ENCODE results near the gene NUP153.
"Not testable (repeated sequence)": the region's sequence is repeated elsewhere in the genome, so short reads cannot be mapped to it uniquely, and the experiment has no call there.

Gene NUP153

GRCh38 chr6:17706580-17707370 is at the start of gene NUP153:
TSS of gene NUP153 (minus strand) at chr6:17706925. CDS start at chr6:17706387, 538 bp downstream.
- H3K4me3 ChIP-seq (ENCODE audit: low read depth, low read length), result peak within 1 kb of the TSS; percentile 96
- peak; percentile 99 for DNase-seq (ENCODE audit: low read depth)
- TF ChIP-seq MYC (IDR thresholded peaks at IDR 0.05; ENCODE audit: low read depth, low read length), result peak; percentile 88
- no peak for TF ChIP-seq CTCF (IDR thresholded peaks at IDR 0.05; ENCODE audit: low read depth, low read length)
- peak; percentile 76 for TF ChIP-seq MAX (IDR thresholded peaks at IDR 0.05; ENCODE audit: low read depth, low read length)
- peak; percentile 76 for TF ChIP-seq POLR2A (IDR thresholded peaks at IDR 0.05; ENCODE audit: extremely low read depth, insufficient read length)

- no peak overlapping the region for H3K4me3 ChIP-seq (ENCODE audit: low read depth, low read length)
- TF ChIP-seq MYC (IDR thresholded peaks at IDR 0.05; ENCODE audit: low read depth, low read length) (no peak), MAX (IDR thresholded peaks at IDR 0.05; ENCODE audit: low read depth, low read length) (no peak), POLR2A (IDR thresholded peaks at IDR 0.05; ENCODE audit: extremely low read depth, insufficient read length) (no peak), CTCF (IDR thresholded peaks at IDR 0.05; ENCODE audit: low read depth, low read length) (no peak)
- DNase-seq (ENCODE audit: low read depth), result no peak
These were observed 47.5 kb upstream of the NUP153 start for GRCh38 chr6:17754254-17754653.

GRCh38 chr6:17745324-17745723 is 38.6 kb upstream of the NUP153 start:
- not testable (repeated sequence) for H3K4me3 ChIP-seq (ENCODE audit: low read depth, low read length); DNase-seq (ENCODE audit: low read depth)

DNA sequence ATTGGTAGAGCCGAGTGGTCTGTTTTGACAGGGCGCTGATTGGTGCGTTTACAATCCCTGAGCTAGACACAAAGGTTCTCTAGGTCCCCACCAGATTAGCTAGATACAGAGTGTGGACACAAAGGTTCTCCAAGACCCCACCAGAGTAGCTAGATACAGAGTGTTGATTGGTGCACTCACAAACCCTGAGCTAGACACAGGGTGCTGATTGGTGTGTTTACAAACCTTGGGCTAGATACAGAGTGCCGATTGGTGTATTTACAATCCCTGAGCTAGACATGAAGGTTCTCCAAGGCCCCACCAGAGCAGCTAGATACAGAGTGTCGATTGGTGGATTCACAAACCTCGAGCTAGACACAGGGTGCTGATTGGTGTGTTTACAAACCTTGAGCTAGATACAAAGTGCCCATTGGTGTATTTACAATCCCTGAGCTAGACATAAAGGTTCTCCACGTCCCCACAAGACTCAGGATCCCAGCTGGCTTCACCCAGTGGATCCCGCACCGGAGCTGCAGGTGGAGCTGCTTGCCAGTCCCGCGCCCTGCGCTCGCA is 38.1 kb upstream of the NUP153 start:
- not testable (repeated sequence) for H3K4me3 ChIP-seq (ENCODE audit: low read depth, low read length); DNase-seq (ENCODE audit: low read depth)

DNA sequence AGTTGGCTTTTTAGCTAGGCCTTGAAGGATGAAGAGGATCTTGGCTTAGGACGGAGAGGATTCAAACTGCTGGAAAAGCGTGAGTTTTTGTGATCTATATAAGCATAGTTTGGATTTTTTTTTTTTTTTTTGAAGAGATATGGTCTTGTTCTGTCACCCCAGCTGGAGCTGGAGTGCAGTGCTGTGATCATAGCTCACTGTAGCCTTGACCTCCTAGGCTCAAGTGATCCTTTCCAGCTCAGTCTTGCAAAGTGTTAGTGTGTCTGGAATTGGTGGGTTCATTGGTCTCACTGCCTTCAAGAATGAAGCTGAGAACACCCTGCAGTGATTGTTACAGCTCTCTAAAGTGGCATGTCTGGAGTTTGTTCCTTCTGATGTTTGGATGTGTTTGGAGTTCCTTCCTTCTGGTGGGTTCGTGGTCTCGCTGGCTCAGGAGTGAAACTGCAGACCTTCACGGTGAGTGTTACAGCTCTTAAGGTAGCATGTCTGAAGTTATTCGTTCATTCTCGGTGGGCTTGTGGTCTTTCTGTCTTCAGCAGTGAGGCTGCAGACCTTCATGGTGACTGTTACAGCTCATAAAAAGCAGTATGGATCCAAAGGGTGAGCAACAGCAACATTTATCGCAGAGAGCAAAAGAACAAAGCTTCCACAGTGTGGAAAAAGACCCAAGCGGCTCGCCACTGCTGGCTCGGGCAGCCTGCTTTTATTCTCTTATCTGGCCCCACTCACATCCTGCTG is 37.5 kb upstream of the NUP153 start:
- TF ChIP-seq MYC (IDR thresholded peaks at IDR 0.05; ENCODE audit: low read depth, low read length) (no peak), MAX (IDR thresholded peaks at IDR 0.05; ENCODE audit: low read depth, low read length) (no peak), CTCF (IDR thresholded peaks at IDR 0.05; ENCODE audit: low read depth, low read length) (no peak), POLR2A (IDR thresholded peaks at IDR 0.05; ENCODE audit: extremely low read depth, insufficient read length) (no peak)
- H3K4me3 ChIP-seq (ENCODE audit: low read depth, low read length), result no peak overlapping the region
- no peak for DNase-seq (ENCODE audit: low read depth)

- TF ChIP-seq CTCF (IDR thresholded peaks at IDR 0.05; ENCODE audit: low read depth, low read length), result no peak
- no peak for TF ChIP-seq MAX (IDR thresholded peaks at IDR 0.05; ENCODE audit: low read depth, low read length)
- TF ChIP-seq POLR2A (IDR thresholded peaks at IDR 0.05; ENCODE audit: extremely low read depth, insufficient read length), result no peak
- TF ChIP-seq MYC (IDR thresholded peaks at IDR 0.05; ENCODE audit: low read depth, low read length), result no peak
- peak; percentile 49 for DNase-seq (ENCODE audit: low read depth)
- no peak overlapping the region for H3K4me3 ChIP-seq (ENCODE audit: low read depth, low read length)
These were observed 34.8 kb upstream of the NUP153 start for GRCh38 chr6:17741507-17741906.

Data from NB4 (cell line).